Measurements from ENCODE around the gene HPDL. TPM values are rescaled to one million over a fixed set of nuclear protein-coding genes. Genes with fewer than 3 reads are reported as not detected.

Gene HPDL
- total RNA-seq, 1 donor from 2014 or later = 0.61 TPM

- TF ChIP-seq EZH2 (IDR thresholded peaks at IDR 0.05; ENCODE audit: insufficient read depth, low read length) (no peak), CTCF (IDR thresholded peaks at IDR 0.05; ENCODE audit: insufficient read depth, low read depth, low read length) (no peak)
- Histone ChIP-seq H3K27me3 (ENCODE audit: insufficient read depth, low read length) (no peaks in the 10 kb centered on the region), H3K79me2 (ENCODE audit: insufficient read depth, low read length) (peaks cover 25% of the 10 kb centered on the region), H3K9ac (ENCODE audit: low read length) (no peak overlapping the region), H3K4me1 (ENCODE audit: insufficient read depth, low read length) (peaks cover 9% of the 10 kb centered on the region), H3K4me2 (ENCODE audit: low read length) (no peak overlapping the region), H4K20me1 (ENCODE audit: insufficient read depth, low read length) (no peaks in the 10 kb centered on the region), H3K36me3 (ENCODE audit: insufficient read depth, low read length) (peaks cover 11% of the 10 kb centered on the region), H3K9me3 (ENCODE audit: insufficient read depth, low read depth, low read length) (no peaks in the 10 kb centered on the region), H2AFZ (ENCODE audit: low read depth, low read length) (no peak overlapping the region), H3K4me3 (ENCODE audit: insufficient read depth, low read depth, low read length) (no peak overlapping the region), H3K27ac (ENCODE audit: low read depth, low read length) (no peak overlapping the region)
- Mint-ChIP-seq H3K4me3 (ENCODE audit: unreplicated experiment) (no peak overlapping the region), H3K36me3 (ENCODE audit: low read depth, unreplicated experiment) (peaks cover 6% of the 10 kb centered on the region), H3K9me3 (ENCODE audit: unreplicated experiment) (no peaks in the 10 kb centered on the region), H3K27ac (ENCODE audit: unreplicated experiment) (no peak overlapping the region), H3K27me3 (ENCODE audit: low read depth, unreplicated experiment) (no peaks in the 10 kb centered on the region), H3K4me1 (ENCODE audit: low read depth, unreplicated experiment) (peaks cover 7% of the 10 kb centered on the region)
- FAIRE-seq = no peak
- DNase-seq (ENCODE audit: low read depth) = no peak
These were observed 11.1 kb downstream of the HPDL start for GRCh38 chr1:45337630-45338325.

- DNase-seq (ENCODE audit: low read depth) (peak; percentile 82), FAIRE-seq (no peak)
- H3K27ac Mint-ChIP-seq (ENCODE audit: unreplicated experiment) = peak within 1 kb of the TSS; percentile 99
- Histone ChIP-seq H3K4me3 (ENCODE audit: insufficient read depth, low read depth, low read length) (peak within 1 kb of the TSS; percentile 80), H3K4me1 (ENCODE audit: insufficient read depth, low read length) (peaks cover 9% of the 10 kb centered on the region), H3K27ac (ENCODE audit: low read depth, low read length) (peak within 1 kb of the TSS; percentile 90), H4K20me1 (ENCODE audit: insufficient read depth, low read length) (no peaks in the 10 kb centered on the region), H3K4me2 (ENCODE audit: low read length) (peak within 1 kb of the TSS; percentile 87), H3K9ac (ENCODE audit: low read length) (peak within 1 kb of the TSS; percentile 98), H3K27me3 (ENCODE audit: insufficient read depth, low read length) (no peaks in the 10 kb centered on the region), H2AFZ (ENCODE audit: low read depth, low read length) (peak within 1 kb of the TSS; percentile 95), H3K36me3 (ENCODE audit: insufficient read depth, low read length) (peaks cover 28% of the 10 kb centered on the region), H3K9me3 (ENCODE audit: insufficient read depth, low read depth, low read length) (no peaks in the 10 kb centered on the region), H3K79me2 (ENCODE audit: insufficient read depth, low read length) (peaks cover 25% of the 10 kb centered on the region)
- H3K4me1 Mint-ChIP-seq (ENCODE audit: low read depth, unreplicated experiment) = peaks cover 2% of the 10 kb centered on the region
- peaks cover 6% of the 10 kb centered on the region for H3K36me3 Mint-ChIP-seq (ENCODE audit: low read depth, unreplicated experiment)
- TF ChIP-seq CTCF (IDR thresholded peaks at IDR 0.05; ENCODE audit: insufficient read depth, low read depth, low read length) (no peak), EZH2 (IDR thresholded peaks at IDR 0.05; ENCODE audit: insufficient read depth, low read length) (no peak)
- H3K9me3 Mint-ChIP-seq (ENCODE audit: unreplicated experiment) = no peaks in the 10 kb centered on the region
- peak within 1 kb of the TSS; percentile 99 for H3K4me3 Mint-ChIP-seq (ENCODE audit: unreplicated experiment)
- H3K27me3 Mint-ChIP-seq (ENCODE audit: low read depth, unreplicated experiment) = no peaks in the 10 kb centered on the region
These were observed 13.3 kb downstream of the HPDL start, which contains the start of the genes MUTYH and TOE1 for GRCh38 chr1:45339789-45340558. Gene MUTYH (minus strand): TSS chr1:45340440. CDS start chr1:45334505, 5,935 bp downstream. Gene TOE1 (plus strand): TSS chr1:45340170. CDS start chr1:45340253, 83 bp downstream.

Measured in astrocyte (in vitro differentiated cells and primary cell).